ENCODE measurements around the gene CD8B.

Gene CD8B

GRCh38 chr2:86806059-86806857, 55.4 kb downstream of the CD8B start:
- Histone ChIP-seq H3K14ac (ENCODE audit: low read length) (no peak overlapping the region), H3K9me3 (replicated peaks in 1 of 2; ENCODE audit: control insufficient read depth in 2 of 2, insufficient read depth in 1 of 2, low read depth in 1 of 2, low read length in 2 of 2) (no peaks in the 10 kb centered on the region), H2BK15ac (ENCODE audit: low read length) (no peak overlapping the region), H2BK120ac (ENCODE audit: low read depth, low read length) (no peak overlapping the region), H3K4me2 (ENCODE audit: insufficient read depth, low read length, poor library complexity, severe bottlenecking) (no peak overlapping the region), H2AFZ (ENCODE audit: low read length) (no peak overlapping the region), H2AK5ac (ENCODE audit: low read depth, low read length) (no peak overlapping the region), H4K8ac (ENCODE audit: low read depth, low read length) (no peak overlapping the region), H3K23ac (ENCODE audit: low read depth, low read length, poor library complexity) (no peak overlapping the region), H3K9ac (ENCODE audit: low read depth, low read length, poor library complexity) (no peak overlapping the region), H3K4ac (ENCODE audit: low read length) (no peak overlapping the region), H2BK12ac (ENCODE audit: low read length) (no peak overlapping the region), H4K91ac (ENCODE audit: low read depth, low read length, poor library complexity) (no peak overlapping the region), H3K18ac (ENCODE audit: low read length) (no peak overlapping the region), H3K4me1 (ENCODE audit: control insufficient read depth in 2 of 2, insufficient read depth in 1 of 2, low read depth in 1 of 2, low read length in 2 of 2) (peaks cover 4 to 11% of the 10 kb centered on the region in 2 donors), H2BK5ac (ENCODE audit: low read length) (no peak overlapping the region), H3K79me1 (ENCODE audit: low read depth, low read length) (no peaks in the 10 kb centered on the region), H3K4me3 (ENCODE audit: low read length in 2 of 2) (no peak overlapping the region), H3K36me3 (replicated peaks in 1 of 2; ENCODE audit: control insufficient read depth in 2 of 2, insufficient read depth in 2 of 2, low read length in 2 of 2) (no peaks in the 10 kb centered on the region), H3K27ac (replicated peaks; ENCODE audit: low read length) (no peak overlapping the region), H3K27me3 (ENCODE audit: control insufficient read depth in 3 of 3, insufficient read depth in 3 of 3, low read depth in 1 of 3, low read length in 3 of 3) (peaks cover 0 to 38% (median 7%) of the 10 kb centered on the region in 3 experiments)
- WGBS, 2 donors (ENCODE audit: extremely low coverage in 2 of 2, insufficient read length in 2 of 2, insufficient replicate concordance in 1 of 2), result no CpG with 5 or more reads among the region's 21 CpGs
- no peak for DNase-seq (ENCODE audit: low spot score)

DNA sequence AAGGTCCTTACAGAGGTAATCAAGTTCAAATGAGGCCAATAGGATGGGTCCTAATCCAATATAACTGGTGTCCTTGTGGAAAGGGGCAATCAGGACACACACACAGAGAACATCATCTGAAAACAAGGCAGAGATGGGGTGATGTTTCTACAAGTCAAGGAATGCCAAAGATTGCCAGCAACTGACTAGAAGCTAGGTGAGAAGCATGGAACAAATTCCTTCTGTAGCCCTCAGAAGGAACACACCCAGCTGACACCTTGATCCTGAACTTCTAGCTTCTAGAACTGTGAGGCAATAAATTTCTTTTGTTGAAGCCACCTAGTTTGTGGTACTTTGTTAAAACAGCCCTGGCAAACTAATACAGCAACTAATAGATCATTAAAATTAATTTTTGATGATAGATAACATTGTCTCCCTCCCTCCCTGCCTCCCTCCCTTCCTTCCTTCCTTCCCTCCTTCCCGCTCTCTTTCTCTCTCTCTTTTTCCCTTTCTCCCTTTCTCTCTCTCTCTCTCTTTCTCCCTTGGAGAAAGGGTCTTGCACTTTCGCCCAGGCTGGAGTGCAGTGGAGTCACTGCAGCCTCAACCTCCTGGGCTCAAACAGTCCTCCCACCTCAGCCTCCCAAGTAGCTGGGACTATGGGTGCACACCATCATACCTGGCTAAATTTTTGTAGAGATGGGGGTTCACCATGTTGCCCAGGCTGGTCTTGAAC, 60.7 kb downstream of the CD8B start:
- peaks cover 4 to 8% of the 10 kb centered on the region in 2 donors for H3K9me3 ChIP-seq (replicated peaks in 1 of 2; ENCODE audit: control insufficient read depth in 2 of 2, insufficient read depth in 1 of 2, low read depth in 1 of 2, low read length in 2 of 2)
- no peak overlapping the region for H2BK15ac ChIP-seq (ENCODE audit: low read length)
- no peak overlapping the region for H3K4ac ChIP-seq (ENCODE audit: low read length)
- no peak overlapping the region for H3K23ac ChIP-seq (ENCODE audit: low read depth, low read length, poor library complexity)
- no peak overlapping the region for H4K91ac ChIP-seq (ENCODE audit: low read depth, low read length, poor library complexity)
- no peak overlapping the region for H2BK120ac ChIP-seq (ENCODE audit: low read depth, low read length)
- H3K27me3 ChIP-seq (ENCODE audit: control insufficient read depth in 3 of 3, insufficient read depth in 3 of 3, low read depth in 1 of 3, low read length in 3 of 3), result peaks cover 0 to 19% (median 0%) of the 10 kb centered on the region in 3 experiments
- no peak overlapping the region for H4K8ac ChIP-seq (ENCODE audit: low read depth, low read length)
- WGBS, 2 donors (ENCODE audit: extremely low coverage in 2 of 2, insufficient read length in 2 of 2, insufficient replicate concordance in 1 of 2), result no CpG with 5 or more reads among the region's 2 CpGs
- H2AK5ac ChIP-seq (ENCODE audit: low read depth, low read length), result no peak overlapping the region
- no peak overlapping the region for H2BK12ac ChIP-seq (ENCODE audit: low read length)
- no peaks in the 10 kb centered on the region for H3K36me3 ChIP-seq (replicated peaks in 1 of 2; ENCODE audit: control insufficient read depth in 2 of 2, insufficient read depth in 2 of 2, low read length in 2 of 2)
- no peak overlapping the region for H3K9ac ChIP-seq (ENCODE audit: low read depth, low read length, poor library complexity)
- no peak overlapping the region for H3K4me3 ChIP-seq (ENCODE audit: low read length in 2 of 2)
- no peak overlapping the region for H2AFZ ChIP-seq (ENCODE audit: low read length)
- H3K27ac ChIP-seq (replicated peaks; ENCODE audit: low read length), result no peak overlapping the region
- no peak overlapping the region for H3K4me2 ChIP-seq (ENCODE audit: insufficient read depth, low read length, poor library complexity, severe bottlenecking)
- H3K18ac ChIP-seq (ENCODE audit: low read length), result no peak overlapping the region
- no peaks in the 10 kb centered on the region for H3K79me1 ChIP-seq (ENCODE audit: low read depth, low read length)
- H3K4me1 ChIP-seq (ENCODE audit: control insufficient read depth in 2 of 2, insufficient read depth in 1 of 2, low read depth in 1 of 2, low read length in 2 of 2), result no peaks in the 10 kb centered on the region
- H2BK5ac ChIP-seq (ENCODE audit: low read length), result no peak overlapping the region
- DNase-seq (ENCODE audit: low spot score), result no peak
- H3K14ac ChIP-seq (ENCODE audit: low read length), result no peak overlapping the region

DNA sequence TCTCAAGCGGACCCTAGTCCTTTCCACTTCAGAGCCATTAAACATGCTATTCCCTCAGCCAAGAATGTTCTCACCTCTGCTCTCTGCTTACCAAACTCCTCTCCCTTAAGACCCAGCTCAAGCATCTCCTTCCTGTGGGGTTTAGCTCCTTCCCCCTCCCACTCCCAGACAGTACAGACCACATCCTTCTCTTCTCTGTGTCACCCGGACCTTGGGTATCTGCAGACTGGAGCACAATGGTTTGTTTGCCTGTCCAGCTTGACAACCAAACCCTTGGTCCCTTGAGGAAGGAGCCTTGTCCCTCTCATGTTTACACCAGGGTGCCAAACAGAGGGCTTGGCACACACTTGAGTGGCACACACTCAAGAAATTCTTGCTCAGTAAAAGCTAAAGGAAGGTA, 66.8 kb downstream of the CD8B start:
- Histone ChIP-seq H2BK12ac (ENCODE audit: low read length) (no peak overlapping the region), H3K4ac (ENCODE audit: low read length) (no peak overlapping the region), H2BK15ac (ENCODE audit: low read length) (no peak overlapping the region), H3K27ac (replicated peaks; ENCODE audit: low read length) (no peak overlapping the region), H3K9ac (ENCODE audit: low read depth, low read length, poor library complexity) (no peak overlapping the region), H3K27me3 (ENCODE audit: control insufficient read depth in 3 of 3, insufficient read depth in 3 of 3, low read depth in 1 of 3, low read length in 3 of 3) (peaks cover 14 to 63% (median 25%) of the 10 kb centered on the region in 3 experiments), H3K4me2 (ENCODE audit: insufficient read depth, low read length, poor library complexity, severe bottlenecking) (no peak overlapping the region), H3K14ac (ENCODE audit: low read length) (no peak overlapping the region), H4K8ac (ENCODE audit: low read depth, low read length) (no peak overlapping the region), H4K91ac (ENCODE audit: low read depth, low read length, poor library complexity) (no peak overlapping the region), H3K79me1 (ENCODE audit: low read depth, low read length) (no peaks in the 10 kb centered on the region), H2BK120ac (ENCODE audit: low read depth, low read length) (no peak overlapping the region), H3K4me1 (ENCODE audit: control insufficient read depth in 2 of 2, insufficient read depth in 1 of 2, low read depth in 1 of 2, low read length in 2 of 2) (peaks cover 5% of the 10 kb centered on the region in 2 donors), H2AK5ac (ENCODE audit: low read depth, low read length) (no peak overlapping the region), H3K4me3 (ENCODE audit: low read length in 2 of 2) (no peak overlapping the region), H2BK5ac (ENCODE audit: low read length) (no peak overlapping the region), H3K23ac (ENCODE audit: low read depth, low read length, poor library complexity) (no peak overlapping the region), H3K36me3 (replicated peaks in 1 of 2; ENCODE audit: control insufficient read depth in 2 of 2, insufficient read depth in 2 of 2, low read length in 2 of 2) (no peaks in the 10 kb centered on the region), H2AFZ (ENCODE audit: low read length) (no peak overlapping the region), H3K9me3 (replicated peaks in 1 of 2; ENCODE audit: control insufficient read depth in 2 of 2, insufficient read depth in 1 of 2, low read depth in 1 of 2, low read length in 2 of 2) (peaks cover 8 to 13% of the 10 kb centered on the region in 2 donors), H3K18ac (ENCODE audit: low read length) (no peak overlapping the region)
- no CpG with 5 or more reads among the region's 2 CpGs for WGBS, 2 donors (ENCODE audit: extremely low coverage in 2 of 2, insufficient read length in 2 of 2, insufficient replicate concordance in 1 of 2)
- no peak for DNase-seq (ENCODE audit: low spot score)

DNA sequence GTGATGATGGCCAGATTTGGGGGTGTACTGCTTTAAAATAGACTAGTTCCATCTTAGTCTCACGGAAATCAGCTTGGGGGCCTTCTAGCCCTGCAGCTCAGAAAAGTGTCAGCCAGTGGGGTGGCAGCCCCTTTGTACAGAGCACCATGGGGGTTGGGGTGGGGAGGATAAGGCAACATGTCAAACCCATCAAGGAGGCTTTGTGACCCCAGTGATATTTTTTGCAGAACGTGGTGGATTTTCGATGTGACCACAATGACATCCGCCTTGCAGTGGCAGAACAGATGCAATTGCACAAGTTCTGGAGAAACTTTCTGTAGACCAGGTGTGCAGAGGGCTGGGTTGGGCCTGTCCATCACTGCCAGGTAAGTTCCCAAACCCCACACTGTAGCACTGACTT, 67.9 kb downstream of the CD8B start:
- Histone ChIP-seq H3K27me3 (ENCODE audit: control insufficient read depth in 3 of 3, insufficient read depth in 3 of 3, low read depth in 1 of 3, low read length in 3 of 3) (peaks cover 24 to 74% (median 36%) of the 10 kb centered on the region in 3 experiments), H3K18ac (ENCODE audit: low read length) (no peak overlapping the region), H3K4me2 (ENCODE audit: insufficient read depth, low read length, poor library complexity, severe bottlenecking) (no peak overlapping the region), H2AK5ac (ENCODE audit: low read depth, low read length) (no peak overlapping the region), H4K91ac (ENCODE audit: low read depth, low read length, poor library complexity) (no peak overlapping the region), H3K27ac (replicated peaks; ENCODE audit: low read length) (no peak overlapping the region), H2BK15ac (ENCODE audit: low read length) (no peak overlapping the region), H3K79me1 (ENCODE audit: low read depth, low read length) (no peaks in the 10 kb centered on the region), H3K4me1 (ENCODE audit: control insufficient read depth in 2 of 2, insufficient read depth in 1 of 2, low read depth in 1 of 2, low read length in 2 of 2) (peaks cover 5 to 8% of the 10 kb centered on the region in 2 donors), H2AFZ (ENCODE audit: low read length) (no peak overlapping the region), H3K23ac (ENCODE audit: low read depth, low read length, poor library complexity) (no peak overlapping the region), H4K8ac (ENCODE audit: low read depth, low read length) (no peak overlapping the region), H3K36me3 (replicated peaks in 1 of 2; ENCODE audit: control insufficient read depth in 2 of 2, insufficient read depth in 2 of 2, low read length in 2 of 2) (no peaks in the 10 kb centered on the region), H3K9ac (ENCODE audit: low read depth, low read length, poor library complexity) (no peak overlapping the region), H2BK5ac (ENCODE audit: low read length) (no peak overlapping the region), H3K4me3 (ENCODE audit: low read length in 2 of 2) (no peak overlapping the region), H3K14ac (ENCODE audit: low read length) (no peak overlapping the region), H2BK12ac (ENCODE audit: low read length) (no peak overlapping the region), H3K9me3 (replicated peaks in 1 of 2; ENCODE audit: control insufficient read depth in 2 of 2, insufficient read depth in 1 of 2, low read depth in 1 of 2, low read length in 2 of 2) (peaks cover 9 to 13% of the 10 kb centered on the region in 2 donors), H3K4ac (ENCODE audit: low read length) (no peak overlapping the region), H2BK120ac (ENCODE audit: low read depth, low read length) (no peak overlapping the region)
- WGBS, 2 donors (ENCODE audit: extremely low coverage in 2 of 2, insufficient read length in 2 of 2, insufficient replicate concordance in 1 of 2), result no CpG with 5 or more reads among the region's 4 CpGs
- DNase-seq (ENCODE audit: low spot score), result no peak

All from neuronal stem cell (in vitro differentiated cells).